Measurements from ENCODE around the gene TNFRSF4. TPM values are rescaled to one million over a fixed set of nuclear protein-coding genes. Genes with fewer than 3 reads are reported as not detected.
A peak's percentile ranks its signal among the peaks of the same experiment; 100 is the strongest.

The TNFRSF4 gene
- total and polyA plus RNA-seq, 2 of the 13 experiments (the other 11 are each of a cell fraction or from before 2014, with no cell fraction given), result not detected

DNA sequence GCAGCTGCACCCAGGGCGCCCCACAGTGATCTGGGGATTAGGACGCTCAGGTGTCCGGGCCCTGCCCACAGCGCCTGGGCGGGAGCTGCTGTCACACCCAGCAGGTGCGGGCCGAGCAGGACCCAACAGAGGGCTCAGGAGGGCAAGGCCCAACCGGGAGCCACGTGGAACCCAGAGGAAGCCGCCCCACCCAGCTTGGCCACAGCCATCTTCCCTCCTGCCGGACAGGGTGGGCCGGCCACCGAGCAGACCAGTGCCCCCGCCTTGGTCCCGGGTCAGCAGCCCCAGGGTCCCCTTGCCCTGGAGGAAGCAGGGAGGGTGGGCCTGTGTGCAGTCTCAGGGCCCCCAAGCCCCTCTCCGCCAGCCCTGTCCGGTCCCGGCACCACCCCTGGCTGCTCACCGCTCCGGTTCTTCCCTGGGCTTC lies 46.5 kb downstream of the TNFRSF4 start:
- Histone ChIP-seq H3K9me3 (ENCODE audit: low read length) (no peaks in the 10 kb centered on the region), H3K4me3 (replicated peaks in 1 of 3; ENCODE audit: insufficient read depth in 1 of 3, low read depth in 2 of 3, low read length in 3 of 3) (peak overlapping the region in 2 of 3 experiments; percentile 25 to 60; a peak in 3 of 6 replicates), H3K4me2 (ENCODE audit: low read depth, low read length) (peak overlapping the region; percentile 76), H3K79me2 (ENCODE audit: insufficient read depth, low read length) (no peaks in the 10 kb centered on the region), H3K9ac (ENCODE audit: insufficient read depth, low read depth, low read length) (0 out of 2 replicates have a peak overlapping the region, but pooled peaks have one; percentile 22), H3K36me3 (replicated peaks in 1 of 2; ENCODE audit: control insufficient read depth in 1 of 2, insufficient read depth in 2 of 2, low read length in 2 of 2) (no peaks in the 10 kb centered on the region), H4K20me1 (ENCODE audit: insufficient read depth, low read length) (no peaks in the 10 kb centered on the region), H3K4me1 (ENCODE audit: insufficient read depth, low read length) (peaks cover 56% of the 10 kb centered on the region), H2AFZ (ENCODE audit: low read length) (no peak overlapping the region), H3K27ac (ENCODE audit: extremely low read length, insufficient read depth, low read length) (no peak overlapping the region), H3K27me3 (ENCODE audit: control insufficient read depth in 1 of 2, insufficient read depth in 2 of 2, low read length in 2 of 2) (peaks cover 6 to 15% of the 10 kb centered on the region in 2 experiments; a peak in 3 of 5 replicates)
- FAIRE-seq, result no peak
- peak; percentile 35; the same call in 1 of the 2 replicates for TF ChIP-seq RBFOX2 (IDR thresholded peaks at IDR 0.05; ENCODE audit: low read depth, low read length)
- no peak; the same call in 1 of the 2 replicates for TF ChIP-seq ZFX (CRISPR knock-in tag; IDR thresholded peaks at IDR 0.05; ENCODE audit: low read depth)
- TF ChIP-seq, protein P1, sequence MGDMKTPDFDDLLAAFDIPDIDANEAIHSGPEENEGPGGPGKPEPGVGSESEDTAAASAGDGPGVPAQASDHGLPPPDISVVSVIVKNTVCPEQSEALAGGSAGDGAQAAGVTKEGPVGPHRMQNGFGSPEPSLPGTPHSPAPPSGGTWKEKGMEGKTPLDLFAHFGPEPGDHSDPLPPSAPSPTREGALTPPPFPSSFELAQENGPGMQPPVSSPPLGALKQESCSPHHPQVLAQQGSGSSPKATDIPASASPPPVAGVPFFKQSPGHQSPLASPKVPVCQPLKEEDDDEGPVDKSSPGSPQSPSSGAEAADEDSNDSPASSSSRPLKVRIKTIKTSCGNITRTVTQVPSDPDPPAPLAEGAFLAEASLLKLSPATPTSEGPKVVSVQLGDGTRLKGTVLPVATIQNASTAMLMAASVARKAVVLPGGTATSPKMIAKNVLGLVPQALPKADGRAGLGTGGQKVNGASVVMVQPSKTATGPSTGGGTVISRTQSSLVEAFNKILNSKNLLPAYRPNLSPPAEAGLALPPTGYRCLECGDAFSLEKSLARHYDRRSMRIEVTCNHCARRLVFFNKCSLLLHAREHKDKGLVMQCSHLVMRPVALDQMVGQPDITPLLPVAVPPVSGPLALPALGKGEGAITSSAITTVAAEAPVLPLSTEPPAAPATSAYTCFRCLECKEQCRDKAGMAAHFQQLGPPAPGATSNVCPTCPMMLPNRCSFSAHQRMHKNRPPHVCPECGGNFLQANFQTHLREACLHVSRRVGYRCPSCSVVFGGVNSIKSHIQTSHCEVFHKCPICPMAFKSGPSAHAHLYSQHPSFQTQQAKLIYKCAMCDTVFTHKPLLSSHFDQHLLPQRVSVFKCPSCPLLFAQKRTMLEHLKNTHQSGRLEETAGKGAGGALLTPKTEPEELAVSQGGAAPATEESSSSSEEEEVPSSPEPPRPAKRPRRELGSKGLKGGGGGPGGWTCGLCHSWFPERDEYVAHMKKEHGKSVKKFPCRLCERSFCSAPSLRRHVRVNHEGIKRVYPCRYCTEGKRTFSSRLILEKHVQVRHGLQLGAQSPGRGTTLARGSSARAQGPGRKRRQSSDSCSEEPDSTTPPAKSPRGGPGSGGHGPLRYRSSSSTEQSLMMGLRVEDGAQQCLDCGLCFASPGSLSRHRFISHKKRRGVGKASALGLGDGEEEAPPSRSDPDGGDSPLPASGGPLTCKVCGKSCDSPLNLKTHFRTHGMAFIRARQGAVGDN (CRISPR knock-in tag; IDR thresholded peaks at IDR 0.05), result peak; percentile 64
- 0 out of 2 replicates have a peak, but pooled peaks have one; percentile 8 for TF ChIP-seq ZNF768 (CRISPR knock-in tag; IDR thresholded peaks at IDR 0.05)
- TF ChIP-seq NAIF1 (CRISPR knock-in tag; IDR thresholded peaks at IDR 0.05; ENCODE audit: borderline replicate concordance), result no peak
- no peak for TF ChIP-seq ZNF576 (CRISPR knock-in tag; IDR thresholded peaks at IDR 0.05)
- no peak for TF ChIP-seq ZNF382 (CRISPR knock-in tag; IDR thresholded peaks at IDR 0.05; ENCODE audit: borderline replicate concordance)
- no peak for TF ChIP-seq SMAD3 (CRISPR knock-in tag; IDR thresholded peaks at IDR 0.05)
- TF ChIP-seq ZFY (CRISPR knock-in tag; IDR thresholded peaks at IDR 0.05), result 0 out of 2 replicates have a peak, but pooled peaks have one; percentile 2
- TF ChIP-seq SRY (CRISPR knock-in tag; IDR thresholded peaks at IDR 0.05), result no peak
- TF ChIP-seq TBL1XR1 (IDR thresholded peaks at IDR 0.05; ENCODE audit: borderline replicate concordance, low read length, partially characterized antibody), result no peak
- TF ChIP-seq AGO2 (optimal IDR thresholded peaks at IDR 0.05; ENCODE audit: low read depth, low read length), result peak; percentile 27
- no peak for TF ChIP-seq ZNF749 (CRISPR knock-in tag; IDR thresholded peaks at IDR 0.05; ENCODE audit: borderline replicate concordance)
- TF ChIP-seq ZNF883 (CRISPR knock-in tag; IDR thresholded peaks at IDR 0.05; ENCODE audit: not compliant biosample characterization), result peak; percentile 2
- TF ChIP-seq, protein P2, sequence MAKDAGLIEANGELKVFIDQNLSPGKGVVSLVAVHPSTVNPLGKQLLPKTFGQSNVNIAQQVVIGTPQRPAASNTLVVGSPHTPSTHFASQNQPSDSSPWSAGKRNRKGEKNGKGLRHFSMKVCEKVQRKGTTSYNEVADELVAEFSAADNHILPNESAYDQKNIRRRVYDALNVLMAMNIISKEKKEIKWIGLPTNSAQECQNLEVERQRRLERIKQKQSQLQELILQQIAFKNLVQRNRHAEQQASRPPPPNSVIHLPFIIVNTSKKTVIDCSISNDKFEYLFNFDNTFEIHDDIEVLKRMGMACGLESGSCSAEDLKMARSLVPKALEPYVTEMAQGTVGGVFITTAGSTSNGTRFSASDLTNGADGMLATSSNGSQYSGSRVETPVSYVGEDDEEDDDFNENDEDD (CRISPR knock-in tag; IDR thresholded peaks at IDR 0.05; ENCODE audit: borderline replicate concordance), result no peak
- ATAC-seq, result no peak
- 69% methylated on average over 6 of the region's 20 CpGs for WGBS (ENCODE audit: low lambda C conversion rate)
- BruUV-seq (replicated peaks), result no TSS peak
- in situ Hi-C loops (cut with HindIII; ENCODE audit: extremely low pct_ligation_motif_present, low pct_unique_long_range_greater_than_20kb) (no loop called here), intact Hi-C loops (cut with micrococcal nuclease; ENCODE audit: unreplicated experiment) (no loop called here)
- ChIA-PET CTCF (ENCODE audit: low intra/inter-chr PET ratio, low total read pairs) (no interaction called here), POLR2A (interaction anchor here (1.7 to 7.4 kb wide), 3 partner anchors 8 to 64 kb away, joined by 3 to 93 read pairs (median 7); partner anchors contain the start of genes B3GALT6 and SDF4)
- no peak for DNase-seq (ENCODE audit: low spot score)
